Stimulated activated CD4-positive, alpha-beta T cell treated with anti-CD3 and anti-CD28 coated beads, Interleukin-15, amount 100 ng/mL, for 24 hours (primary cell): ENCODE data around the gene PKP1.

Source experiments
- DNase-seq: peaks from one replicate; pipeline ENCODE4 v3.0.0-alpha.2; 2020

Gene PKP1

DNA sequence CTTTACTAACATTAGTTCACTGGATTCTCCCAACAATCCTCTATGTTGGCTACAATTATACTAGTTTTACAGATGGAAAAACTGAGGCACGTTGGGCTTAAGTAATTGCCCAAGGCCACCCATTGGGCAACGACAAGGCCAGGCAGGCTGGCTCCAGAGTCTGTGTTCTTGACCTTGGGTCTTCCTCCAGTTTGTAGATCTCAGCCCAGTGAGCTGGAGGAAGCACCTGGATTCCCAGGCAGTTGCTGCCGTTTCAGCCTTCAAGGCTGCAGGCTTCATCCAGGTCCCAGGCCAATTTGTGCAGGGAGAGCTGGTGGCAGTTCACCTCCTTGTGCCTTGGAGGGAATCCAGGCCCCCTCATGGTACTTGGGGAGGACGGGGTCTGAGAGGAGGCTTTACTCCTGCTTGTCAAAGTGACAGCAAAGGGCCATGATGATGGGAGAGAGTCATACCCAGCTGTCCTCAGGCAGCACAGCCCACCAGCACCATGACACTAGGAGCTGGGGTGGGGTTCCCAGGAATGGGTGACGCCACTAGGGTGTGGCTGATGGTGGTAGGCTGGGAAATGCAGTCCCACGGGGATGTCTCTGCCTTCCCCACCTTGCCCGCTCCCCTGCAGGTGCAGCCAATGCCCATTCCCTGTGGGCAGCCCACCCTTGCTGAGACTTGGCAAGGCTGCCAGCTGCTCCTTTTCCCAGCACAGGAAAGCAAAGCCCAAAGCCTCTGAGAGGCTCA, 27.1 kb downstream of the PKP1 start:
- no peak for DNase-seq

DNA sequence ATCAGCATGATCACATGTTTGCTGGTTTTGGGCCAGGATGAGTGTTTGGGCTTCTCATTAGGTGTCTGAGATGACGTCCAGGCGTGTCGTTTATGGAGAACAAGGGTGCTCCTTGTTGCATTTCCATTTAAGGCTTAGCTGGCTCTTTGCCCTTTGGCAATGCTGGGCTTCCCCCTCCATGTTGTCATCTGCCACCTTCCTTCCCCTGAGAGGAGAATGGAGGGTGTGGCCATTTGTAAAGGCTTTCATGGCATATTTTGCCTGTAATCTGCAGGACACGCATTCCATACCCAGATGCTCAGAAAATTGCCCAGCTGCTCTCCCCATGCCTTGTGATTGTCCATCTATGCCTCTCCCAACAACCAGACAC, 27.7 kb downstream of the PKP1 start:
- DNase-seq = no peak

DNA sequence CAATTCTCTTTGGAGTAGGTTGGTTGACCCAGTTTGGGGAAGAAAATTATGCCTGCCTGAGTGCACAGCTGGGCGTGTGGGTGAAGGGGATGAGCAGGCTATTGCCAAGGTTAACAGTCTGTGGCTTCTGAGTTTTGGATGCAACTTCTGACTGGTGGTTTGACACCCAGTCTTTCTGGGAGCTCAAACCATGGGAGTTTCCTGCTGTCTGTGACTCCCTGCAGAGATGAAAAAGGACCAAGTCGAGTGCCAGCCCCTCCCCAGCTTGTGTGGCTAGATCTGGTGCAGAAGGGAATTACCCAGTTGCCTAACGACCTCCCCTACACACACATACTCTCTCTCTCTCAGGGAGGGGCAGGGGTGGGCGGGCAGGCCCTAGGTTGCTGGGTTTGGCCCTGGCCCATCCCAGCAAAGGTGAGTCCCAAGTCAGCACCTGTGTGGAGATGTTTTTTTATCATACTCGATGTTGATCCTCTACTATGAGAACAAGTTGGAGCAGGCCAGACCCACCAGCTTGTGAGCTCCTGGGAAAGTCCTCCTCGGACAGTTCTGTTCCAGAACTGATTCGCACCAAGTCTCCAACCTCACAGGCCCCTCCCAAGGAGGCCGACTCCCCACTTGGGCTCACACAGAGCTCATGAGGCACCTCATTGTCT, 28.2 kb downstream of the PKP1 start:
- DNase-seq = no peak

DNA sequence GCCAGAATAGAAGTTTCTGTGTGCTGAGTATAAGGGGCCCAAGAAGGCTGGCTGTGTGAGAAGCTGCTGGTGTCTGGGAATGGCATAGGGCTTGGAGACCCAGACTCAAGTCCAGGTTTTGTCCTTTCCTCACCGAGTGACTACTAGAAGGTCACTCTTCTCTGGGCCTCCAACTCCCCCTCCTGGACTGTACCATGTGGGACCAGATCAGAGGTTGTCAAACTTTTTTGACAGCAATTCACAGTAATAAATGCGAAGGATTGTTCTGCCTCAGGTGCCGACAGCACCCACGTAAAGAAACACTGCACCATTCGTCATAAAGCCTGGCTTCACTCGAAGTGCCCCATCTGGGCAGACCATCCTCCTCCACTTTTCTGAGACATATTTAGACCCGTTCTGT, 29.0 kb downstream of the PKP1 start:
- DNase-seq = no peak

DNA sequence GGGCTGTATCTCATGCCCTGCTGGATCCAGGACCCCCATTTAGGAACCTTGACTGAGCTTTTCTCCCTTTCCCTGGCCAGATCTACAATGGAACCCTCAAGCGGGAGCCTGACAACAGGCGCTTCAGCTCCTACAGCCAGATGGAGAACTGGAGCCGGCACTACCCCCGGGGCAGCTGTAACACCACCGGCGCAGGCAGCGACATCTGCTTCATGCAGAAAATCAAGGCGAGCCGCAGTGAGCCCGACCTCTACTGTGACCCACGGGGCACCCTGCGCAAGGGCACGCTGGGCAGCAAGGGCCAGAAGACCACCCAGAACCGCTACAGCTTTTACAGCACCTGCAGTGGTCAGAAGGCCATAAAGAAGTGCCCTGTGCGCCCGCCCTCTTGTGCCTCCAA, 29.8 kb downstream of the PKP1 start:
- DNase-seq = no peak

DNA sequence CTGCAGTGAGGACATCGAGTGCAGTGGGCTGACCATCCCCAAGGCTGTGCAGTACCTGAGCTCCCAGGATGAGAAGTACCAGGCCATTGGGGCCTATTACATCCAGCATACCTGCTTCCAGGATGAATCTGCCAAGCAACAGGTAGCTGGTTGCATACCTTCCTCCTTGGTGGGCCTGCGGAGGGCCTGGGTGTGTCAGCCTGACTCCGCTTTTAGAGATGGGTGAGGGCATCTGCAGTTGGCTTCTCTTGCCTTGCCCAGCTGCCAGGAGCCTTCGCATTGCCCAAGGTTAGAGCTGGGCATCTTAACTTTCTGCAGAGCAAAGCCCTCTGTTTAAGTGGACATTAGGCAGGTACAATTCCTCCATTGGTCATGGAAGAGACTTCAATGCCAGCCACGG, 33.2 kb downstream of the PKP1 start:
- no peak for DNase-seq

DNA sequence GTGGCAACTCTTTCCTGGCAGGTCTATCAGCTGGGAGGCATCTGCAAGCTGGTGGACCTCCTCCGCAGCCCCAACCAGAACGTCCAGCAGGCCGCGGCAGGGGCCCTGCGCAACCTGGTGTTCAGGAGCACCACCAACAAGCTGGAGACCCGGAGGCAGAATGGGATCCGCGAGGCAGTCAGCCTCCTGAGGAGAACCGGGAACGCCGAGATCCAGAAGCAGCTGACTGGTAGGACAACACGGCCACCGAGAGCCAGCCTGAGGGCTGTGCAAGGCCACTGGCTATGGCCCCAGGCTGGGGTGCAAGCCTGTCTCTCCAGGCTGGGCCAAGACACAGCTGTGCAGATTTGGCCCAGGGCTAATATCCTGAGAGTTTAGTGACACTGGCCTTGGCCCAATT, 34.2 kb downstream of the PKP1 start:
- DNase-seq = no peak

DNA sequence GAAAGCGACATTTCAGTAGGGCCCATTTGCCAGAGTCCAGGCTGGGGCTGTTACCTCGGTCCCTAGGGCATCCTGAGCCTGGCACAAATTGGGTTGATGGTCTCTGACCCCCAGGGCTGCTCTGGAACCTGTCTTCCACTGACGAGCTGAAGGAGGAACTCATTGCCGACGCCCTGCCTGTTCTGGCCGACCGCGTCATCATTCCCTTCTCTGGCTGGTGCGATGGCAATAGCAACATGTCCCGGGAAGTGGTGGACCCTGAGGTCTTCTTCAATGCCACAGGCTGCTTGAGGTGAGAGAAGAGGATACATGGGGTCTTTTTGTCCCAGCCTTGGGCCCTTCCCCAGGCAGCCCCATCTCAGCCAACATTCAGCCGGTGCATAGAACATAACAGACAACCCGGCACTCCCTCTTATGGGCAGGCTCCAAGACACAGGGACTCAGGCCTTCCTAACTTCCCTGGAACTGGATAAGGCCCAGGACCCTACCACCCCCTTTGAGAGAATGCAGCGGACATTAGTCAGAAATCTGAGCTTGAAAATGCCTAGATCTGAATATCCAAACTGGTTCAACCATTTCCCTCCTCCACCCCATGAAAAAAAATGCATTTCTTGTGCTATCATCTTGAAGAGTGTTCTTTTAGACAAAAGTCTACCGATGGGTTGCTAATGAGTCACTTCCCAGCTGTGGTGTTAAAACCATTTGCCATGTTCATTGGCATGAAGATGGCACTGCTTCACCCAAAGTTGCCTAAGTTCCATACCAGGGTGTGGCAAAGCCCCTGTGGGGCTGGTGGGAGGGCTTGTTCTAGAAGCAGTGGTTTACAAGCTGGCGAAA, 35.4 kb downstream of the PKP1 start:
- DNase-seq = no peak

DNA sequence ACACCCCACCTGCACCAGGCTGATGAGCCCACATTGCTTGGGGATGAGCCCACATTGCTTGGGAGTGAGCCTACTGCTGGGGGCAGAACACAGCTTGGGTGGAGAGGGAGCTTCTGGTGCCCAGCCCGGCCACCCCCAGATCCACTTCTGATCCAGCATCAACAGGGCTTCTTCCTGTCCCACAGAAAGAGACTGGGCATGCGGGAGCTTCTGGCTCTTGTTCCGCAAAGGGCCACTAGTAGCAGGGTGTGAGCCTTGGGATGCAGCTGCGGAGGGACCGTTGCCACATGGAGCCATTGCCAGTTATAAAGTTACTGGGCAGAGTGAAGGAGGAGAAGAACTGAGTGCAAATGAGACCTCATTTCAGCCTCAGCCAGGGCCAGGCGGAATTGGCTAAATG, 36.3 kb downstream of the PKP1 start:
- DNase-seq = no peak

DNA sequence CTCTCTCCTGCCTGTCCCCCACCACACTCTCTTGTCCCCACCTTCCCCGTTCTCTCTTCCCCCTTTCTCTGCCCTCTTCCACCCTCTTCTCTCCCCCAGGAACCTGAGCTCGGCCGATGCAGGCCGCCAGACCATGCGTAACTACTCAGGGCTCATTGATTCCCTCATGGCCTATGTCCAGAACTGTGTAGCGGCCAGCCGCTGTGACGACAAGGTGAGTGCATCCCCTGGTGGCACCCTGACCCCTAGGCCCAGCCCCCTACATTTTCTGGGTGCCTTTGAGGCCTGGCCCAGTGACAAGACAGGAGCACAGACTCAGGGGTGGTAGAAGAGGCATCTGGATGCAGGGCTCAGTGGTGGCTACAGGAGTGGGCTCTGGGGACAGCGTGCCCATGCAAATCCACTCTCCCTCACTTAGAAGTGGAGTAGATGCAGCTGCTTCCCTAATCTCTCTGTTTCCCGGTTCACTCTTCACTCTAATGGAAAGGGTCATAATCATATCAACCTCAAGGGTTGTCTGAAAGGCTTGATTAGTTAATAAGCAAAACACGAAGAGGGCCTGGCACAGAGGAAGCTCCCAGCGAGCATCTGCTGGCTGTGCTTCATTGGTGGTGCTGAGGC, 37.0 kb downstream of the PKP1 start:
- no peak for DNase-seq

DNA sequence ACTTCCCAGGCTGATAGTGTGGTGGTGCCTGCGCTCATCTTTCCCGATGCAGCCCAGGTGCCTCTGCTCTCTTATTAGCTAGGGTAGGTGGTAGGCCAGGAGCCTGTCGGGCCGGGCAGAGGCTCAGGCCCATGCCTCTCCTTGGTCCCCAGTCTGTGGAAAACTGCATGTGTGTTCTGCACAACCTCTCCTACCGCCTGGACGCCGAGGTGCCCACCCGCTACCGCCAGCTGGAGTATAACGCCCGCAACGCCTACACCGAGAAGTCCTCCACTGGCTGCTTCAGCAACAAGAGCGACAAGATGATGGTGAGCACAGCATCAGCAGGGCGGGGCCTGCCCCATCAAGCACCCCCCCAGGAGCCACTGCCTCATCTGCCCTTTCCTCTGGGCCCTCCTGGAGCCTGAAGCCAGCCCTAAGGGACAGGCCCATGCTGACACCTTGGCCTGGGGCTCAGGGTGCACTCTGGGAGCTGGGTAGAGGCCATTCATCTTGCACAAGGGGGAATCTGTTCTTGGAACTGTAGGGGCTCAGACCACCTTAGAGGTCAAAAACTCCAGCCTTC, 38.6 kb downstream of the PKP1 start:
- DNase-seq = no peak

DNA sequence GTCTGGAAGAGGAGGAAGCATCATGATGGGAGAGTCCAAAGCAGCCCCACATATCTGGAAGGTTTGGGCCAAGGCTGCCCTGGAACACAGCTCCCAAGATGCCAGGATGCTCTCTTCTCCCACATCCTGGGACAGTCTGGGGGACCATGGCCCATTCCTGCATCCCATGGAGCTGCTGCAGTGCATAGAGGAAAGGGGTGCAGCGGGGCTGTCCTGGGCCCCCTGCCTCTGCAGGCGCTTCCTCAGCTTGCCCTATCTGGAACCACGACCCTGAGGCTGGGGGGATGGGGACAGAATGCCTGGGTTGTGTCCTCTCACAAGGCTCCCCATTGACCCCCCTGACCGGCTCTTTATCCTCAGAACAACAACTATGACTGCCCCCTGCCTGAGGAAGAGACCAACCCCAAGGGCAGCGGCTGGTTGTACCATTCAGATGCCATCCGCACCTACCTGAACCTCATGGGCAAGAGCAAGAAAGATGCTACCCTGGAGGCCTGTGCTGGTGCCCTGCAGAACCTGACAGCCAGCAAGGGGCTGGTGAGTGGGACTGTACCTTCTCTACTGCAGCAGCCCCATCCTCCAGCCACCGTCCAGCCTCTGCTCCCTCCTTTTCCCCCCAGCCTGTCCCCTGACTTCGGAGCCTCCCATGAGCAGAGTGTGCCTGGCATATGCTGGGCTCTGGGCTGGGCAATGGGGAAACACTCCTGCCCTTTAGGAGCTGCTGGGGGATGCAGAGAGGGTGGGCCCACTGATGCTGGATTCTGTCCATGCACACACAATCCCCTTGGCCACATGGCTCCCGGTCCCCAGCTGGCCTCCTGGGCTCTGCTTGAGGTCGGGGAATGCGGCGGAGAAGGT, 39.6 kb downstream of the PKP1 start:
- DNase-seq = no peak

DNA sequence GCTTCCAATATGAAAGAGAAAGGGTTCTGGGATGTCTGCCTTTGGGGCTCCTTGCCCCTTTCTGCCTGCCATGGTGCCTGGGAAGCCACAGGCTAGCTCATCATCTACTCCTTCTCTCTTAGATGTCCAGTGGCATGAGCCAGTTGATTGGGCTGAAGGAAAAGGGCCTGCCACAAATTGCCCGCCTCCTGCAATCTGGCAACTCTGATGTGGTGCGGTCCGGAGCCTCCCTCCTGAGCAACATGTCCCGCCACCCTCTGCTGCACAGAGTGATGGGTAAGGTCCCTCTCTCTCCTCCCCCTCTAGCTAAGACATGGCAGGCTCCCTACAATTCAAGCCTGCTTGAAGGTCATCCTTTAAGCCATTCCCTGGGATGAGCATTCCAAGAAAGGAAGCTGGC, 41.0 kb downstream of the PKP1 start:
- DNase-seq = no peak

DNA sequence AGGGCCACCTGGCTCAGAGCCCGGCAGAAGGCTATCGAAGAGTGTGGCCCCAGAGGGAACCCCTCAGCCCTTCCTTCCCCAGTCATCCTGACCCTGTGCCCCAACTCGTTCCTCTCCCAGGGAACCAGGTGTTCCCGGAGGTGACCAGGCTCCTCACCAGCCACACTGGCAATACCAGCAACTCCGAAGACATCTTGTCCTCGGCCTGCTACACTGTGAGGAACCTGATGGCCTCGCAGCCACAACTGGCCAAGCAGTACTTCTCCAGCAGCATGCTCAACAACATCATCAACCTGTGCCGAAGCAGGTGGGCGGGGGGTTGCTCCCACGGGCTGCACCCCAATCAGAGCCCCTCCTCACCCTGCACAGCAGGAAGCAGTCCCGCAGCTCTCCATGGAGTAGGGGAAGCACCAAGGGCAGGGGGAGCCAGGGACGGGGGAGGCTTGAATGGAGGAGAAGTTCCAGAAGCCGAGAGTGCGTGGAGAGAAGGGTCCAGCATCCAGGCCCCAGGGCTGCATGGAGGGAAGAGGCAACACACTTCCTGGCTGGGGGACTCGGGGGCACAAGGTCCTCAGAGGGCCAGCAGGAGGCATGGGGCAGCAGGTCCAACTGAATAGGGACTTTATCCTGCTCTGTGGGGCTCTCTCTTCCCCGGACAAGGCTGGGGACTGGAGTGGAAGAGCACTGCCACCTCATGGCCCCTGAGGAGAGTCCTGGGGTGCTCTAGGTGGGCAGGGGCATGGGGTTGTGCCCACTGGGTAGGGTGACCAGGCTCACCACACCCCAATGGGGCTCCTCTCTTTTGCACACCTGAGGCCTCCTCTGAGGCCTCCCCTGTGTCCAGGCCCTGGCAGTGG, 41.7 kb downstream of the PKP1 start:
- DNase-seq = no peak

DNA sequence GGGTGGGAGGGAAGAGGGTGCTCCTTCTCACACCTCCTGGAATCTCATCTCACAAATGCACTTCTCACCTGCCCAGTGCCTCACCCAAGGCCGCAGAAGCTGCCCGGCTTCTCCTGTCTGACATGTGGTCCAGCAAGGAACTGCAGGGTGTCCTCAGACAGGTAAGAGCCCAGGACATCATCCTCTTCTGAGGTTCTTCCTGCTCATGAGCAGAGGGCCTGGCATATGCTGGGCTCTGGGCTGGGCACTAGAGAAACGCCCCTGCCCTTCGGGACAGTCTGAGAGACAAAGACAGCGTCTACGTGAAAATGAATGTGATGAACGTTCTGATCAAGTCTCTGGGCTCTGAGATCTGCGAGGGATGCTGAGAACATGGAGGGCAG, 42.4 kb downstream of the PKP1 start:
- DNase-seq = no peak

DNA sequence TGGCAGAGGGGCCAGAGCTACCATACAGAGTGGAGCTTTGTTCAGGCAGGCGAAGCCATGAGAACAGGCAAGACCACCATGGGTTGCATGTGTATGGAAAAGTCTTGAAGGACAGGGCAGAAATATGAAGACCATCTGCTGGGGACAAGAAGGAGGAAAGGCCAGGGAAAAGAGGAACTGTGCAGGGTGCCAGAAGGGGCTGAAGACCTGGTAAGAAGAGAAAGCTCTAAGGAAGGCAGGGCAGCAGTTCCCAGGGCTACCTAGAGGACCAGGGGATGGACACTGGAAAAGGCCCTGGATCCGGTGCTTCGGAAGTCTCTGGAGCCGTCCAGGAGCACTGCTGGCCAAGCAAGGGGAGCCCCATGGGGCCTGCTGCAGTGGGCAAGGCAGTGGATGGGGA, 43.4 kb downstream of the PKP1 start:
- no peak for DNase-seq

DNA sequence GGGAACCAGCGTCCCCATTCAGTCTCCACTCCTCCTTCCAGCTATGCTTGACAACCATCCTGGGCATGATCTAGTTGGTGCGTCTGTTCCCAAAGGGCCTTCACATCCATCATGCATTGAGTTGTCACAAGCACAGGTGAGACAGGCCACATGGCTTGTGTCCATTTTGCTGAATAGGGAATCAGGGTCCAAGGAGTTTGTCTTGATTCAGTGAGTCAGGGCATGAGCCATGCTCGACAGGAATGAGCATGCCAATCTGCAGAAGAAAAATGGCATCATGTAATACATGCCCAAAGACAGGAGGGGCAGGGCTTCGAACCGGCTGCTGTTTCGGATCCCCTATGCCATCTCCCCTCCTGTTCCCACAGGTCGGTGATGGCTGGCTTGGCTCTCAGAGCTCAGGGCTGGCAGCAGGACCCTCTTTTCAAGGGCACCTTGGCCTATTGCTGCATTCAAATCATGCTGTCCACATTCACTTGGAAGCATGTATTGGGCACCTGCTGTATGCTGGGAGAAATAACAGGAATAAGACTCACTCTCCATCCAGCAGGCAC, 44.5 kb downstream of the PKP1 start:
- no peak for DNase-seq

DNA sequence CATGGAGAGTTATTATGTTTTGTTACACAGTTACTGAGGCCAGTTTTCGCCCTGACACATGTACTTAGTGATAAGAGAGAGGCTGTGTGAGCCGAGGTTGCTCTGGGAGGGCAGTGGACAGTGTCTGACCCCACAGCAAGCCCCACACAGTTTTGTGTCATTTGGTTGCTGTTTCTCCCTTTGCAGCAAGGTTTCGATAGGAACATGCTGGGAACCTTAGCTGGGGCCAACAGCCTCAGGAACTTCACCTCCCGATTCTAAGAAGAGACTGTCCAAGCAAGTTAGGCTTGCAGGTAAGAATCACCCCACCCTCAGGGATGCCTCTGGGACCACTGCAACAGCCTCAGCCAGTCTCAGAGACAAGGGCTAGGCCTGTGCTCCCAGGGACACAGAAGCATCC, 45.3 kb downstream of the PKP1 start:
- no peak for DNase-seq

DNA sequence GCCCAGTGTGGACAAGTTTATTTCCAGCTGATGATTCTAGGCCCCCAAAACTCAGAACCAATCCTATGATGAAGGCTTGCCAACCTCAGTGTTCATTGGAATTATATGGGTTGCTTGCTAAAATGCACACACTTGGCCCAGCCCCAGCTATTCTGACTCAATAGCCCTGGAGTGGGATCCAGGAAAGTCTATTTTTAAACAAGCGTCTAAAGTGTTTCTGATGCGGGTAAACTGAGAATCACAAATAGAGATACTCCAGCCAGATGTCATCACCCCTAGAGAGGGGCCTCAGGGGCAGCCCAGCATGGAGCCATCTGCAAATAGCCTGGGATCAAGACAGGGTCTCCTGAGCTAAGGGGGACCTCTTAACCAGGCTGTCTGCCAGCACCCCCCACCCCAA, 46.0 kb downstream of the PKP1 start:
- no peak for DNase-seq

DNA sequence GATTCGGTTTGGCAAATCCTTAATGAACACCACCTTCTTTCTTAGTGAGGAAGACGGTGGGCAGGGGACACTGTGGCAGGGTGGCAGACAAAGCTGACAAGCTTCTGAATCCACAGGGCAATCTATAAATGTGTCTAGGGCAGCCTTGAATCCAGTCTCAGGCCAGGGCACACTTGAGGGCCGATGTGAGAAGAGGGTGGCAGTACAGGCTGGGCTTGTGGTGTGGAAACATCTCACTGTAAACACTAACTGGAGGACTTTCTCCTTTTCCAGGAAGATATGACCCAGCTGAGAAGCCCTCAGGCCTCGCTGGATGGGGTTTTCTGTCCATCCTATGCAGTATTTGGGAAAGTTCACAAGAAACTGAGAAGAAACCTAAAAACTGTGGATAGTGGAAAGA, 46.5 kb downstream of the PKP1 start:
- DNase-seq = no peak

DNA sequence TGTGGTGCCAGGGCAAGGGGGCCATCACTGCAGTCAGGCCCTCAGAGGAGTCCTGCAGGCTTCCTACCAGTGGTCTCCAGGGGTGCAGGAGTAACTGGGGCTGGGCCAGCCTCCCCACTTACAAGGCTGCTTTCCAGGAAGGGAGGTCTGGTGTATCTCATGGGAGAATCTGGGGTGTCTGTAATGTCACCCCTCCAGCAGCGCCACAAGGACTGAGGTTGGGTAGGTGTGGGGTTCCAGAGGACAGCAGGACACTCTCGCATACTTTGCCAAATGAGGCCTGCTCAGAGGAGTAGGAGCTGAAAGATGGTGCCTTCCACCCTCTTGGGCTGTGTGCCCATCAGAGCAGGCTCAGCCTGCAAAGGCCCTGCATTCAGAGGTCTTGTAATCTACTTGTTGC, 47.2 kb downstream of the PKP1 start:
- no peak for DNase-seq
